GM12892 (cell line): ENCODE results near the gene FAM50B.

Experiments used
- POLR2A ChIP-seq: IDR thresholded peaks from 2 replicates; pipeline ENCODE4 v1.6.1; 2011; ENCODE audit warnings: low read depth, low read length, control low read depth
- POLR2AphosphoS5 ChIP-seq: IDR thresholded peaks from 2 replicates; pipeline ENCODE4 v1.6.1; 2011; ENCODE audit warnings: low read depth, low read length, control low read depth
- TAF1 ChIP-seq: IDR thresholded peaks from 2 replicates; pipeline ENCODE4 v1.6.1; 2011; ENCODE audit warnings: low read depth, mild to moderate bottlenecking, control low read depth, low read length, borderline replicate concordance

- no peak for TF ChIP-seq POLR2AphosphoS5
- no peak for TF ChIP-seq POLR2A
- no peak for TF ChIP-seq TAF1
Measured at GRCh38 chr6:3803627-3804468, 45.3 kb upstream of the FAM50B start.
